NCI-H128 (cell line): Measurements from ENCODE around the gene PPM1J.
"Not testable (repeated sequence)": the region's sequence is repeated elsewhere in the genome, so short reads cannot be mapped to it uniquely, and the experiment has no call there.

ENCODE experiments used
- DNase-seq: peaks from one replicate; lab custom pipeline; 2025; ENCODE audit not compliant: unreplicated experiment; lab: John Stamatoyannopoulos, UW

Gene PPM1J, protein sequence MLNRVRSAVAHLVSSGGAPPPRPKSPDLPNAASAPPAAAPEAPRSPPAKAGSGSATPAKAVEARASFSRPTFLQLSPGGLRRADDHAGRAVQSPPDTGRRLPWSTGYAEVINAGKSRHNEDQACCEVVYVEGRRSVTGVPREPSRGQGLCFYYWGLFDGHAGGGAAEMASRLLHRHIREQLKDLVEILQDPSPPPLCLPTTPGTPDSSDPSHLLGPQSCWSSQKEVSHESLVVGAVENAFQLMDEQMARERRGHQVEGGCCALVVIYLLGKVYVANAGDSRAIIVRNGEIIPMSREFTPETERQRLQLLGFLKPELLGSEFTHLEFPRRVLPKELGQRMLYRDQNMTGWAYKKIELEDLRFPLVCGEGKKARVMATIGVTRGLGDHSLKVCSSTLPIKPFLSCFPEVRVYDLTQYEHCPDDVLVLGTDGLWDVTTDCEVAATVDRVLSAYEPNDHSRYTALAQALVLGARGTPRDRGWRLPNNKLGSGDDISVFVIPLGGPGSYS

DNA sequence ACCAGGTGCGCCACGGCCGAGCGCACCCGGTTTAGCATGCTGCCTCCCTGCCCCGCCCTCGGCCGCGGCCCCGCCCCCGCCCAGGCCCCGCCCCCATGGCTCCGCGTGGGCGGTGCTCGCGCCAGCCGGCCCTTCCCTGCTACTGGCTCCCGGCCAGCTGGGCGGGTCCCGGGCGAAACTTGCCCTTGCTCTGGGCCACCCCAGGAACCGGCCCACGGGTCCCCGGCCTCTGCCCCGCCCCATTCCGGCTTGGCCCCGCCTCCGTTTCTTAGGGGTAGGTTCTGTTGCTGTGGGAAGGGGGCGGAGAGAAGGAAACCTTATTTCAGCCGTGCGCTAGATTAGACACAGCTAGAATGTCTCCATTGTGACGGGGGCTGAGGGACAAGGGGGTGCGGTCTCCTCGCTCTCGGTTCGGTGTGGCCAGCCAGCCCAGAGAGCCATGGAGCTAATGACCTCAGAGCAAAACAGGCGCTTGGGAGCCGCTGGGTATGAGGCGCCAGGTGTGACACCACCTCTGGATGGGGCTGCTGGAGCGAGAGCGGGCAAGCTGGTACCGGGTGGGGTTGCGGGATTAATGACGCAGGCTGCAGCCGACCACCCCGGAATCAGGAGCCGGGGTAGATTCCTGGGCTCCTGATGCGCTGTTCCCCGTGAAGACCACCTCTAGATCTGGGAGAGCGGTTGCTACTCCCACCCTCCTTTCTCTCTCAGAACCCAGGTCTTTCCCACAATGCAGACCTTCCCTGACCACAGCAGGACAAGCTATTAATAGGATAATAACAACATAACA, at the start of gene PPM1J:
Gene PPM1J (minus strand): TSS at position 69 of the 790 bp plus-strand sequence. CDS start 31 bp downstream, at position 38.
- peak; percentile 64 for DNase-seq

DNA sequence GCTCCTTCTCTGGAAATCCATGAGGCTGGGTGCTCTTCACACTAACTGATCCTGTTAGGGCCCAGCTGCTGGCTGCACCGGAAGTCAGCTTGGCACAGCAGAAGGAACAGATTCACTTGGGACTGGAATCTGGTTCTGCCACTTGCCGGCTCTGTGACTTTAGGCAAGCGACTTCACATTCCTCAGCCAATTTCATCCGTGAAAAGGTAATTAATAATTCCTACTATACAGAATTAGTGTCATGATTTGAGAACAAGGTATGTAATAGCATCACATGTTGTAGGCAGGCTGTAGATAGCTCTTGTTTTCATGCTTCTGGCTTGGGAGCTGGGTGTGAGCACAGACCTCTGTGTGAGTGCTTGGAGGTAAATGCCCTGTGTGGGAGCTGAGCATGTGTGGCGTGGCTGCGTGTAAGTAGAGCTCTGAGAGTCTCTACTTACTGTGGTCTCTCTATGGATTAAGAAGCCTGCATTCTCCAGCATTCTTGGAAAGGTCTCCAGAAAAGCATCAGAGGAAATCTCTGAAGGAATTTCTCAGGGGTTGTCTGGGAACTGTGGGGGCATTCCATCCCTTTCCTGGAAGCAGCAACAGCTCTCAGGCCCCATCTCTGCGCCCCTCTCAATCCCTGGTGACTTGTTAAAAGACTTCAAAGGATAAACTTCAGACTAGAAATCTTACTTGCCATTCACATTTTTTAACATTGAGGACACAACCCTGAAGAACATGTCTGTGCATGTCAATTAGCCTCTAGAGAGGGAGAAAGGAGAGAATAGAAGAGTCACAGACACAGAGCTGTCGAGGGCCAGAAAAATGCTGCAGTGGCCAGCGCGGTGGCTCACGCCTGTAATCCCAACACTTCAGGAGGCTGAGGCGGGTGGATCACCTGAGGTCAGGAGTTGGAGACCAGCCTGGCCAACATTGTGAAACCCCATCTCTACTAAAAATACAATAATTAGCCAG, 47.7 kb upstream of the PPM1J start:
- no peak for DNase-seq

DNA sequence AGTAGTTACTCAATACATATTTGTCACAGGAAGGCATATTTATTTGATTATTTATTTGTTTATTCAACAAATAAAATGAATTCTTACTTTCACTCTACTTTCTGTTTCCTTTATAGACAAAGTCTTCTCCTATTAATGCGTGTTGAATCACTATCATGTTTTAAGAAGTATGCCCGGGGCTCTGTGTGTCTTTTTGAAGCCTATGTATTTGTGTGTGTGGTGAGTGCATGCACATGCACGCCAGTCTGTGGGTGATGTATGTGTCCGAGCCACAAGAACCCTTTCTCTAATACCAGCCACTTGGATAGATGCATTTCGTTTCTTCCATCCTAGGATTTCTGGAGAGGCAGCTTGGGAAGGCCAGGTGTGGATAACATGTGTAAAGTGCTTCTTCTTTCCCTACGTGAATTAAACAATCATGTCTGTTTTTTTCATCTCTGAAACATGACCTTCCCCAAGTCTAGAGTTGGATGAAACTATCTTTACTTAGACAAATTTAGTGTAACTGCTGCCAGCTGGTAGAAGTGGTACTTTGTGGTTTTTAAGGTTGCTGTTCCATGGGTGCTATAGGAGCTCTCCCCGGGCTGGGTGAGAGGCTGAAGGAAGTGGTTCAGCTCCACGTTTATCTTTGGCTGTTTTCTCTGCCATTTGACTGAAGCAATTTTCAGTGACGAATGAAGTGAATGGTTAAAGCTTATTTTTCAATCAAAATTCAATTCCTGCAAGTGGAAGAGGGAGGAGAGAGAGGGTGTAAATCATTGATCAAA, 46.8 kb upstream of the PPM1J start:
- peak; percentile 24 for DNase-seq

DNA sequence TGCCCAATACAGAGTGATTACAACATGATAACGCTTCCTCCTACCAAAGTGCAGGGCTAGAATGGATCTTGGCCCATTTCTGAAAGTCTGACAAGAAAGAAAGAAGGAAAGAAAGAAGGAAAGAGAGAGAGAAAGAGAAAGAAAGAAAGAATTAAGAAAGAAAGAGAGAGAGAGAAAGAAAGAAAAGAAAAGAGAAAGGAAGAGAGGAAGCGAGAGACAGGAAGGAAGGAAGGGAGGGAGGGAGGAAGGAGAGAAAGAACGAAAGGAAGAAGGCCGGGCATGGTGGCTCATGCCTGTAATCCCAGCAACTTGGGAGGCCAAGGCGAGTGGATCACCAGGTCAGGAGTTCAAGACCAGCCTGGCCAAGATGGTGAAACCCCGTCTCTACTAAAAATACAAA, 44.1 kb upstream of the PPM1J start:
- DNase-seq, result no peak

DNA sequence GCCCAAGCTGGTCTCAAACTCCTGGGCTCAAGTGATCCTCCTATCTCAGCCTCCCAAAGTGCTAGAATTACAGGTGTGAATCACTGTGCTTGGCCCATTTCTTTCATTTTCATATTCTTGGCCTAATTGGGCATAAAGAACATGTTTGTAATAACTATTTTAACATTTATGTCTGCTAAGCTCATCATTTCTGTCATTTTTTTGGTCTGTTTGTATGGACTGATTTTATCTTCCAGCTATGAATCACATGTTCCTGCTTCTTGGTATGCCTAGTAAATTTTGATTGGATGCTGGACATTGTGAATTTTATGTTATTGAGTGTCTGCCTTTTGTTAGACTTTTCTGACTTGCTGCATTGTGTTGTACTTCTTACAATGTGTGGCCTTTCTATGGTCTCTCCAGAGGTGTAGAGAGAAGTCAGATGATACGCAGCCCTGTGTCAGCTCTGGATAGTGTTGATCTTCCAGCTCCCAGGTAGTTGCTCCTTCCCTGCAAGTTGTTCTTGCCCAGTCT, 39.0 kb upstream of the PPM1J start:
- DNase-seq, result no peak

DNA sequence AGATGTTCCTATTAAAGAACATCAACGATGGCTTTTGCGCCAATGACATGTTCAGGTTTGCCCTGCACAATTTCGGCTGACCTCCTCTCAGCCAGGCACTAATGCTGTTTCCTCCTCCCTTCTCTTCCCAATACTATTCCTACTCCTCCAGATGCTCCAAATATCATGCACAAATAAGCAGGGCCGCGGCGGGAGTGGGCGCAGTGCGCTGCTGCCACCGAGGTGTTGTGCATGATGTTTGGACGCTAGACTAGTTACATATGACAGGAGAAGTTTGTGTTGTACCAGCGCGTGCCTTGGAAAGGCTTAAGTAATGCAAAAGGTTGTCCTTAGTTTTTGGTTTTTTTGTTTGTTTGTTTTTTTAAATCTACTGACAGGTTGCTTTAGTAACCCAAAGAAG, 33.3 kb upstream of the PPM1J start:
- no peak for DNase-seq

DNA sequence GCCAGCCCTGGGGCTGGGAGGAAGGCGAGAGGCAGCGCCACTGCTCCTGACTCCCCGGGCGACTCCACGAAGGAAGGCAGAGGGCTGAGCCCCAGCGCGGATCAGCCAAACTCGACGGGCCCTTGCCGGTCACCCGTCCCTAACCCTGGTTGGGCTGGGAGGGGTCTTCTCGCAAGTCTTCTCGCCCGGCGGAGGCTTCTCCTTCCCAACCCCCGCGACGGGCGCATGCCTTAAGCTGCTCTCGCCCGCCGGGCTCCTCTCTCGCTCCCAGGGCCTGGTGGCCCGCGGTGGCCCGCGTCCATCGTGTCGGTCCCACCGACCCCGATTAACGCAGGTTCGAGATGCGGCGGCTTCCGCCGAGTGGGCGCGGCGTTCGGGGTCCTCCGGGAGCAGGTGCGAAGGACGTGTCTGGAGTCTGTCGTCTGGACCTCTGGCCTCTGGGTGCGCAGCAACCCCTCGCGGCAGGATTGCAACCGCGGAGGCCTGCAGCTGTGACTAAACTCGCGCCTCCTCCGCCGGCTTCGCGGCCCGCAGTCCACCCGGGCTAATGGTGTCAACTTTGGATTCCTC, 29.0 kb upstream of the PPM1J start:
- no peak for DNase-seq

DNA sequence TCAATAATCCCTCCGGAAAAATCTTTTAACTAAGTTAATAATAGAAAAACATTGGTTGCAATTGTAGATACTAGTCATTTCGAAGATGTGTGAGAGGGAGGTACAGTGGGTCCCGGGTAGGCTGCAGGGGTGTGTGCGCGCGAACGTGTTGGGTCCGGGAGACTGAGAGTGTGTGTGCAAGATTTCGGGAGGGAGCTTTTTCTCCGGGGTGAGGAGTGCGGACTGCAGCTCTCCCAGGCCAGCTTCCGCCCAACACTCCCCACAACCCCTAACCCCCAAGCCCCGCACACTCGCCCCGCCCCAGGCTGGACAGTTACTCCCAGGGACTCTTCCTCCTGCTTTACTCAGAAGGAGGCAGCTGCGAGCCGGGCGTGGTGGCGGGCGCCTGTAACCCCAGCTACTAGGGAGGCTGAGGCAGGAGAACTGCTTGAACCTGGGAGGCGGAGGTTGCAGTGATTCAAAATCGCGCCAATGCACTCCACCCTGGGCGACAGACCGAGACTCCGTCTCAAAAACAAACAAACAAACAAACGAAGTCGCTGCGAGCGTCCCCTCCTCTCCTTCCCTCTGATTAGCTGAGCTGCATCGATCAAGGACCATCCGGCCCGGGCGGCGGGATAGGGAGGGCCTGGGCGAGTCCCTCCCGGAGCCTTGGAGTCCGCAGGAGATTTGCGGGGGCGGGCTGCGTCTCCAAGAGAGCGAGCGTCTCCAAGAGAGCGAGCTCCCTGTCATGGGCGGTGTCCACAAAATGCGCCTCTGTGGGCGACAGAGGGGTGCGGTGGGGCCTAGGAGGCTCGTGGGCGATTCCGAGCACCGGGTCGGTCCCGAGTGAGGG, 28.3 kb upstream of the PPM1J start:
- DNase-seq, result no peak

DNA sequence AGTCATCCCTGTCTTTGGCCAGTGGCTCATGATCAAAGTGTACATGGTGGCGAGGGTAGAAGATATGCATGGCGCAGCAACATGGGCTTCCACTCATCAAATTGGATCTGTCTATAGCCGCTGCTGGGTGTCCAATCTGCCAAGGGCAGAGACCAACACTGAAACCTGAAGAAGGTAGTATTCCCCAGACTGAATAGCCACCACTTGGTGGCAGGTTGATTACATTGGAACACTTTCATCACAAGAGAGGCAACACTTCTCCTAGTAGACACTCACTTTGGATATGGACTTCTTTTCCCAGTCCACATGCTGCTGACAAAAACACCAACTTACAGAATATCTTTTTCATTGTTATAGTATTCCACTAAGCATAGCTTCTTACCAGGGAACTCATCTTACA, 22.4 kb upstream of the PPM1J start:
- DNase-seq, result no peak

DNA sequence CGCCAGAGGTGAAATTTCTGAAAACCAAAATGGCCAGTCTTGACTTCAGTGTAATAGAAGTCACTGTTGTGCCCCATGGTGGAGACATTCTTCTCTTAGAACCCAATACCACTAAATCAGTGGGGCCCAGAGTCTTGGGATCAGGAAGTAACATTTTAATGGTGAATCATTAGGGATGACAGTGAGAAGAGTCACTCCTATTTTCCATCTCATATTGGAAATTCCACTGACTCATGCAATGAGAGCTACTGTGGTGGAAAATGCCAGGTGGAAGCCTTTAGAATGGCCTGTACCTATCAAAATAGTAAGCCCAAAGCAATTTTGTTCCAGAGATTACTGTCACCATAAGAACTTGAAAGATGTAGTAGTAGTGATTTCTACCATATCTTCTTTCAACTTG, 20.6 kb upstream of the PPM1J start:
- no peak for DNase-seq

DNA sequence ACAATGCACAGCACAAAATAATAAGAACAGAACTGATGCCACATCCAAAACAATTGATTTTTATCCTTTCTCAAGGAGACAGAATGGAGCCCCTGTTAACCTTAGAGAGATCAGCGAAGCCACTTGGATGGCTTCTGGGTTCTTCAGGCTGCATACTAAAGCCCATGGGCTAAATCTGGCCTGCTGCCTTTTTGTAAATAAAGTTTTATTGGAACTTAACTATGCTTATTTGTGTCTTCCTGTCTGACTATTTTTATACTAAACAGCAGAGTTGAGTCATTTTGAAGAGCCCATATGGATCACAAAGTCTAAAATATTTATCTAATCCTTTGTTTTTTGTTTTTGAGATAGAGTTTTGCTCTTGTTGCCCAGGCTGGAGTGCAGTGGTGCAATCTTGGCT, 16.3 kb upstream of the PPM1J start:
- DNase-seq, result no peak

DNA sequence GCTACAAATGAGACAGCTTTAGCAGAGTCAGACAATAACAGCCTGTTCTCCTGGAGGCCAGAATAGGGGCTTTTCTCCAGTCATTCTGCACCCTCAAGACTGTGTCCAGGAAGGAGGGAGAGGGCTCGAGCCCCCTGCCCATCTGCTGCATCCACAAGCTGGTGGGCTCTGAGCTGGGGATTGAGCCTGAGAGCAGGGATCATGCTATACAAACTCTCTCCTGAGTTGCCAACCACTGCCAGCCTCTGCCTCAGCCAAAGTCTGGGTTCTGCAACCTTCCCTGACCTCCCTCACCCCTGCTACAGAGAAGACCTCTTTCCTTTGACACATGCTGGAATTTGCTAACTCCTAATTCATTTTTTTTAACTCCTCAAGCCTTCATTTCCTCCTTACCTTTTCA, 14.8 kb upstream of the PPM1J start:
- no peak for DNase-seq

DNA sequence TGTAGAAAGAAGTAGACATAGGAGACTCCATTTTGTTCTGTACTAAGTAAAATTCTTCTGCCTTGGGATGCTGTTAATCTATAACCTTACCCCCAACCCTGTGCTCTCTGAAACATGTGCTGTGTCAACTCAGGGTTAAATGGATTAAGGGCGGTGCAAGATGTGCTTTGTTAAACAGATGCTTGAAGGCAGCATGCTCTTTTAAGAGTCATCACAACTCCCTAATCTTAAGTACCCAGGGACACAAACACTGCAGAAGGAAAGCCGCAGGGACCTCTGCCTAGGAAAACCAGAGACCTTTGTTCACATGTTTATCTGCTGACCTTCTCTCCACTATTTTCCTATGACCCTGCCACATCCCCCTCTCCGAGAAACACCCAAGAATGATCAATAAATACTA, 13.9 kb upstream of the PPM1J start:
- not testable (repeated sequence) for DNase-seq

DNA sequence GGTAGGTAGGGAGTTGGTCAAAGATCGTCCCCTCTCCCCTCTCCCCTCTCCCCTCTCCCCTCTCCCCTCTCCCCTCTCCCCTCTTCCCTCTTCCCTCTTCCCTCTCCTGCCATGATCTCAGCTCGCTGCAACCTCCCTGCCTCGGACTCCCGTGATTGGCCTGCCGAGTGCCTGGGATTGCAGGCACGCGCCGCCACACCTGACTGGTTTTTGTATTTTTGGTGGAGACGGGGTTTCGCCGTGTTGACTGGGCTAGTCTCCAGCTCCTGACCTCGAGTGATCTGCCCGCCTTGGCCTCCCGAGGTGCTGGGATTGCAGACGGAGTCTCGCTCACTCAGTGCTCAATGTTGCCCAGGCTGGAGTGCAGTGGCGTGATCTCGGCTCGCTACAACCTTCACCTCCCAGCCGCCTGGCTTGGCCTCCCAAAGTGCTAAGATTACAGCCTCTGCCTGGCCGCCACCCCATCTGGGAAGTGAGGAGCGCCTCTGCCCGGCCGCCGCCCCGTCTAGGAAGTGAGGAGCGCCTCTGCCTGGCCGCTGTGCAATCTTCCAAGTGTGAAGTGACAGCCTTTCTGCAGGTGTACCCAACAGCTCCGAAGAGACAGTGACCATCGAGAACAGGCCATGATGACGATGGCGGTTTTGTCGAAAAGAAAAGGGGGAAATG, 13.3 kb upstream of the PPM1J start:
- DNase-seq, result not testable (repeated sequence)

DNA sequence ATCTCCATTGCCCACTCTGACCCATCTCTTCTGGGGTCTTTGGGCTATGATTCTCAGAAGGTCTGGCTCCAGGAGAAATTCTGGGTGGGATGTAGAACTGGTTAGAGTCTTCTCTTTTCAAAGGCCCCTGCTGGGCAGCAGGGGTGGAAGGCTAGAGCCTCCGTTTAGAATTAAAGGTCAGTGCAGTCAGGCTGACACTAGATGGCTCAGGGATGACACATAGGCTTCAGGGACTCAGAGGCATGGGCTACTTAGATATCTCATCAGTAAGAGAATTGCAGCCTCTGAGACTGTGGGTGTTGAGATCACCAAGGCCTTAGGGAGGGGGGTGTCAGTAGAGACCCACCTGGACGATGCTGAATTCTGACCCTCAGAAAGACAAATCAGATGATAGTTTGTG, 12.6 kb upstream of the PPM1J start:
- no peak for DNase-seq

DNA sequence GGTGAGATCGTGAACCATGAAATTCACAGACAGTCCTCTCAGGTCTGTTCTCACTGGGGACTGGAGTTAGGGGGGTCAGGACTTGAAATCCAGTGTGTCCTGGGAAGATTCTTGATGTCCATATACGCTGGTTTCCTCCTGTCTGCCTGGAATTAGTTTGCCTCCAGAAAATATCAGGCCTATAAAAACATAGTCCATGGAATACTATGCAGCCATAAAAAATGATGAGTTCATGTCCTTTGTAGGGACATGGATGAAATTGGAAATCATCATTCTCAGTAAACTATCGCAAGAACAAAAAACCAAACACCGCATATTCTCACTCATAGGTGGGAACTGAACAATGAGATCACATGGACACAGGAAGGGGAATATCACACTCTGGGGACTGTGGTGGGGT, 9.1 kb upstream of the PPM1J start:
- DNase-seq, result not testable (repeated sequence)

DNA sequence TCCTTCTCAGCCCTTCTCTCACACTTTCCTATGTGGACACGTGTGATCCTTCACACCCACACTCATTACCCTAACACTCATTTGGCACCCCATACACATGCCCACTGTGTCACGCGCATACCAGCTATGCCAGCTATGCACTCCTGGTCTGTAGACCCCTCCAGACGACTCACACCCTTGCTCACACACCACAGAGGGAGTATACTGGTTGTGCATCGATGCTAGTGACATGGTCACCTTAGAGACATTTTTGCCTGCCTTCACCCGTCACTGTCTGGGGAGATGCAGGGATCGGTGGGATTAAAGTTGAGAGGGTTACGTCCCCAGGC, 8.3 kb upstream of the PPM1J start:
- DNase-seq, result no peak
